ENCODE measurements around the gene DHRS12.

DNA sequence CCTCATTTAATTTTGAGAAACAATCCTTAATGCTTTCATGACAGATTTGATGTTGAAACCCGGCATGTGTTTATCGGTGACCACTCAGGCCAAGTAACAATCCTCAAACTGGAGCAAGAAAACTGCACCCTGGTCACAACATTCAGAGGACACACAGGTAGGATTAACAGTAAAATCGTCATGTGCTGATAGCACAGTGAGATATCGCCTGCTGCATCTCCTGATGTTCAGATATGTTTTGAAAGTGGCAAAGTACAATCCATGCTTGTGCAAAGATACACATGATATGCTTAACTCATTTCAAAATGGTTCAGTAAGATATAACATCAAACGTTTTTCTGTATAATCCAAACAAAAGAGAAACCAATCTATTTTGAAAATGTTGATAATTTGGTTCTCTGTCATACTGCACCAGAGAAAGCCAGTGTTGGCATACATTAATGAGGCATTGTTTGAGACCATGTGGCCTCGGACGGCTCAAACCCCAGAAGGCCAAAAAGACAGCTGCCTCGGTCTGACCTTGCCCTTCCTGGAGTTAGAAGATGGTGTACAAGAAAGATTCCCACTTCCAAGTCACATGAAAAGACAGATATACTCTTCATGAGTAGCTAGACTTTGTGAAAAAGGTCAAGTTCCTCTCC lies 76.2 kb downstream of the DHRS12 start:
- TF ChIP-seq, protein P1, sequence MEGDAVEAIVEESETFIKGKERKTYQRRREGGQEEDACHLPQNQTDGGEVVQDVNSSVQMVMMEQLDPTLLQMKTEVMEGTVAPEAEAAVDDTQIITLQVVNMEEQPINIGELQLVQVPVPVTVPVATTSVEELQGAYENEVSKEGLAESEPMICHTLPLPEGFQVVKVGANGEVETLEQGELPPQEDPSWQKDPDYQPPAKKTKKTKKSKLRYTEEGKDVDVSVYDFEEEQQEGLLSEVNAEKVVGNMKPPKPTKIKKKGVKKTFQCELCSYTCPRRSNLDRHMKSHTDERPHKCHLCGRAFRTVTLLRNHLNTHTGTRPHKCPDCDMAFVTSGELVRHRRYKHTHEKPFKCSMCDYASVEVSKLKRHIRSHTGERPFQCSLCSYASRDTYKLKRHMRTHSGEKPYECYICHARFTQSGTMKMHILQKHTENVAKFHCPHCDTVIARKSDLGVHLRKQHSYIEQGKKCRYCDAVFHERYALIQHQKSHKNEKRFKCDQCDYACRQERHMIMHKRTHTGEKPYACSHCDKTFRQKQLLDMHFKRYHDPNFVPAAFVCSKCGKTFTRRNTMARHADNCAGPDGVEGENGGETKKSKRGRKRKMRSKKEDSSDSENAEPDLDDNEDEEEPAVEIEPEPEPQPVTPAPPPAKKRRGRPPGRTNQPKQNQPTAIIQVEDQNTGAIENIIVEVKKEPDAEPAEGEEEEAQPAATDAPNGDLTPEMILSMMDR (IDR thresholded peaks at IDR 0.05) = no peak
- no peak for TF ChIP-seq POLR2A (IDR thresholded peaks at IDR 0.05)

Measured in right lobe of liver (tissue), 4 donors.